ENCODE measurements around the gene PAX5.

Gene PAX5

GRCh38 chr9:36991516-36992134 is 42.4 kb downstream of the PAX5 start:
- TF ChIP-seq ZFX (IDR thresholded peaks at IDR 0.05) (no peak), CTCF (conservative IDR thresholded peaks at IDR 0.05) (peak; percentile 86)
- no peak overlapping the region for H3K27ac ChIP-seq

- no peak for TF ChIP-seq CTCF (conservative IDR thresholded peaks at IDR 0.05)
- TF ChIP-seq ZFX (IDR thresholded peaks at IDR 0.05), result no peak
- no peak overlapping the region for H3K27ac ChIP-seq
Observed at GRCh38 chr9:36988848-36989247, 45.2 kb downstream of the PAX5 start.

- no peak for TF ChIP-seq CTCF (conservative IDR thresholded peaks at IDR 0.05)
- no peak for TF ChIP-seq ZFX (IDR thresholded peaks at IDR 0.05)
Observed at GRCh38 chr9:36987891-36988290, 46.2 kb downstream of the PAX5 start.

GRCh38 chr9:36987409-36987808 is 46.7 kb downstream of the PAX5 start:
- TF ChIP-seq ZFX (IDR thresholded peaks at IDR 0.05), result no peak
- no peak for TF ChIP-seq CTCF (conservative IDR thresholded peaks at IDR 0.05)
- no peak overlapping the region for H3K27ac ChIP-seq

More at GRCh38 chr9:36987891-36988290, 46.2 kb downstream of the PAX5 start:
- no peak overlapping the region for H3K27ac ChIP-seq

- no peak overlapping the region for H3K27ac ChIP-seq
Observed at GRCh38 chr9:36986468-36987408, 47.3 kb downstream of the PAX5 start.

GRCh38 chr9:36985769-36986467 is 48.1 kb downstream of the PAX5 start:
- no peak for TF ChIP-seq ZFX (IDR thresholded peaks at IDR 0.05)
- TF ChIP-seq CTCF (conservative IDR thresholded peaks at IDR 0.05), result no peak
- no peak overlapping the region for H3K27ac ChIP-seq

More at GRCh38 chr9:36986468-36987408, 47.3 kb downstream of the PAX5 start:
- TF ChIP-seq CTCF (conservative IDR thresholded peaks at IDR 0.05) (no peak), ZFX (IDR thresholded peaks at IDR 0.05) (no peak)
